ENCODE data around the gene CAPN8.

Gene CAPN8

GRCh38 chr1:223702735-223703667 is 37.5 kb upstream of the CAPN8 start:
- no peak for DNase-seq

GRCh38 chr1:223700942-223701637 is 35.6 kb upstream of the CAPN8 start:
- no peak for DNase-seq

GRCh38 chr1:223700388-223700918 is 35.0 kb upstream of the CAPN8 start:
- no peak for DNase-seq

GRCh38 chr1:223695941-223696340 is 30.4 kb upstream of the CAPN8 start:
- DNase-seq: no peak

GRCh38 chr1:223695014-223695548 is 29.6 kb upstream of the CAPN8 start:
- DNase-seq: no peak

GRCh38 chr1:223691121-223691520 is 25.6 kb upstream of the CAPN8 start:
- no peak for DNase-seq

- DNase-seq: no peak
These were observed 18.9 kb upstream of the CAPN8 start for GRCh38 chr1:223684488-223684792.

- DNase-seq: peak; percentile 71
These were observed 18.3 kb upstream of the CAPN8 start for GRCh38 chr1:223683586-223684487.

GRCh38 chr1:223682502-223682901 is 17.0 kb upstream of the CAPN8 start:
- DNase-seq: no peak

GRCh38 chr1:223680188-223680587 is 14.7 kb upstream of the CAPN8 start:
- no peak for DNase-seq

GRCh38 chr1:223678841-223679240 is 13.3 kb upstream of the CAPN8 start:
- DNase-seq: no peak

GRCh38 chr1:223674119-223674890 is 8.8 kb upstream of the CAPN8 start:
- DNase-seq: no peak

- peak; percentile 28 for DNase-seq
These were observed 5.1 kb upstream of the CAPN8 start for GRCh38 chr1:223670458-223671159.

- no peak for DNase-seq
These were observed 3.7 kb upstream of the CAPN8 start for GRCh38 chr1:223669003-223669795.

GRCh38 chr1:223667484-223668182 is 2.1 kb upstream of the CAPN8 start:
- no peak for DNase-seq

- DNase-seq: no peak
These were observed 1.4 kb downstream of the CAPN8 start for GRCh38 chr1:223664106-223664505.

GRCh38 chr1:223662943-223663342 is 2.6 kb downstream of the CAPN8 start:
- no peak for DNase-seq

GRCh38 chr1:223659711-223660110 is 5.8 kb downstream of the CAPN8 start:
- no peak for DNase-seq

GRCh38 chr1:223657978-223658377 is 7.5 kb downstream of the CAPN8 start:
- no peak for DNase-seq

- DNase-seq: no peak
These were observed 11.4 kb downstream of the CAPN8 start for GRCh38 chr1:223654083-223654482.
